Neural progenitor cell (in vitro differentiated cells): ENCODE data around the gene DHX34. TPM values are rescaled to one million over a fixed set of nuclear protein-coding genes. Genes with fewer than 3 reads are reported as not detected.
"Not testable (repeated sequence)": the region's sequence is repeated elsewhere in the genome, so short reads cannot be mapped to it uniquely, and the experiment has no call there.

Experiments
- DNase-seq: peaks from one replicate; pipeline ENCODE4 v3.0.0-alpha.2; 2016; ENCODE audit warnings: low spot score
- H2AFZ ChIP-seq: fragments of 200-600 bp; sonication (generic); replicated peaks from 2 replicates; pipeline ENCODE4 v1.6.1; 2016; ENCODE audit warnings: antibody characterized with exemption
- H3F3A ChIP-seq: fragments of 200-600 bp; sonication (generic); 2 replicates; pipeline ENCODE4 v1.6.1; 2016; ENCODE audit warnings: antibody characterized with exemption, low read depth
- H3K27ac ChIP-seq: fragments of 200-600 bp; sonication (generic); 2 replicates; pipeline ENCODE4 v1.5.1; 2016; ENCODE audit warnings: mild to moderate bottlenecking
- H3K27me3 ChIP-seq: fragments of 200-600 bp; sonication (generic); 2 replicates; pipeline ENCODE4 v1.6.1; 2016; ENCODE audit warnings: mild to moderate bottlenecking, moderate library complexity
- H3K36me3 ChIP-seq: fragments of 200-600 bp; sonication (generic); 2 replicates; pipeline ENCODE4 v1.5.1; 2016
- H3K4me1 ChIP-seq: fragments of 200-600 bp; sonication (generic); 2 replicates; pipeline ENCODE4 v1.6.1; 2016; ENCODE audit warnings: mixed run types
- H3K4me2 ChIP-seq: fragments of 200-600 bp; sonication (generic); 2 replicates; pipeline ENCODE4 v1.6.1; 2016
- H3K4me3 ChIP-seq: fragments of 200-600 bp; sonication (generic); 2 replicates; pipeline ENCODE4 v1.5.1; 2016
- H3K79me2 ChIP-seq: fragments of 200-600 bp; sonication (generic); 2 replicates; pipeline ENCODE4 v1.6.1; 2016; ENCODE audit warnings: low read depth
- H3K9ac ChIP-seq: fragments of 200-600 bp; sonication (generic); 2 replicates; pipeline ENCODE4 v1.6.1; 2016
- H3K9me3 ChIP-seq: fragments of 200-600 bp; sonication (generic); 2 replicates; pipeline ENCODE4 v1.5.1; 2016; ENCODE audit warnings: low read depth
- H4K20me1 ChIP-seq: fragments of 200-600 bp; sonication (generic); 2 replicates; pipeline ENCODE4 v1.6.1; 2016; ENCODE audit warnings: low read depth
- H3K27ac Mint-ChIP-seq: 3 replicates; pipeline ENCODE4 v1.8.0; 2021; ENCODE audit warnings: mixed read lengths
- H3K27me3 Mint-ChIP-seq: 2 replicates; pipeline ENCODE4 v1.8.0; 2022; ENCODE audit warnings: low read depth, mild to moderate bottlenecking, inconsistent platforms, moderate library complexity, mixed read lengths; ENCODE audit not compliant: insufficient read depth
- H3K36me3 Mint-ChIP-seq: 3 replicates; pipeline ENCODE4 v1.8.0; 2021; ENCODE audit warnings: mixed read lengths
- H3K4me1 Mint-ChIP-seq: 3 replicates; pipeline ENCODE4 v1.8.0; 2021; ENCODE audit warnings: mixed read lengths
- H3K4me3 Mint-ChIP-seq: 3 replicates; pipeline ENCODE4 v1.8.0; 2021; ENCODE audit warnings: mild to moderate bottlenecking, moderate library complexity, mixed read lengths
- H3K9me3 Mint-ChIP-seq: 3 replicates; pipeline ENCODE4 v1.8.0; 2020; ENCODE audit warnings: mixed read lengths
- EZH2 ChIP-seq: fragments of 200-600 bp; sonication (generic); IDR thresholded peaks from 2 replicates; pipeline ENCODE4 v1.6.1; 2017; ENCODE audit warnings: antibody characterized with exemption, mild to moderate bottlenecking, moderate library complexity
- EZH2phosphoT487 ChIP-seq: fragments of 200-600 bp; sonication (generic); IDR thresholded peaks from 2 replicates; pipeline ENCODE4 v1.6.1; 2017; ENCODE audit warnings: antibody characterized with exemption
- total RNA-seq: library from RNA; depleted of rRNA; stranded (reverse); fragments of >200 nt; gene quantifications from 2 replicates; pipeline ENCODE4 v1.2.3, GENCODE V29; 2015; ENCODE audit warnings: low replicate concordance
- TF ChIP-seq, protein P1 (sequence below): fragments of 200-600 bp; sonication (generic); IDR thresholded peaks from 2 replicates; pipeline ENCODE4 v1.5.1; 2017; ENCODE audit warnings: antibody characterized with exemption, mild to moderate bottlenecking

Gene DHX34
- total RNA-seq, 1 donor from 2014 or later, result 12.3 TPM

DNA sequence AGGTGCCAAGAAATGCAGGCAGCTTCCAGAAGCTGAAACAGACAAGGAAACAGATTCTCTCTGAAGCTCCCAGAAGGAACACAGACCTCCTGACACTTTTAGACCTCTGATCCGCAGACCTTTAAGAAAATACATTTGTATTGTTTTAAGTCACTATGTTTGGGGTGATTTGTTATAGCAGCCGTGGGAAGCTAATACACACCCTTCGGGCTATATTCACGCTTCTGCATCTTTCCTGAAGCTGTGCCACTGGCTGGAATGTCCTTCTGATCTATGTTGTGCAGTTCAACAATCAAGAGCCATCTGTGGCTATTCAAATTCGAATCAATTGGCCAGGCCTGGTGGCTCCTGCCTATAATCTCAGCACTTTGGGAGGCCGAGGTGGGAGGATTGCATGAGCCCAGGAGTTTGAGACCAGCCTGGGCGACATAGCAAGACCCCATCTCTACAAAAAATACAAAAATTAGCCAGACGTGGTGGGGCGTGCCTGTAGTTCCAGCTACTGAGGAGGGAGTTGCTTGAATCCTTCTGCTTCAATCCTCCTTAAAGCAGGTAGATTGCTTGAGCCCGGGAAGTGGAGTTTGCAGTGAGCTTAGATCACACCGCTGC lies 5.8 kb upstream of the DHX34 start:
- TF ChIP-seq EZH2phosphoT487 (no peak), EZH2 (no peak)
- TF ChIP-seq, protein P1, sequence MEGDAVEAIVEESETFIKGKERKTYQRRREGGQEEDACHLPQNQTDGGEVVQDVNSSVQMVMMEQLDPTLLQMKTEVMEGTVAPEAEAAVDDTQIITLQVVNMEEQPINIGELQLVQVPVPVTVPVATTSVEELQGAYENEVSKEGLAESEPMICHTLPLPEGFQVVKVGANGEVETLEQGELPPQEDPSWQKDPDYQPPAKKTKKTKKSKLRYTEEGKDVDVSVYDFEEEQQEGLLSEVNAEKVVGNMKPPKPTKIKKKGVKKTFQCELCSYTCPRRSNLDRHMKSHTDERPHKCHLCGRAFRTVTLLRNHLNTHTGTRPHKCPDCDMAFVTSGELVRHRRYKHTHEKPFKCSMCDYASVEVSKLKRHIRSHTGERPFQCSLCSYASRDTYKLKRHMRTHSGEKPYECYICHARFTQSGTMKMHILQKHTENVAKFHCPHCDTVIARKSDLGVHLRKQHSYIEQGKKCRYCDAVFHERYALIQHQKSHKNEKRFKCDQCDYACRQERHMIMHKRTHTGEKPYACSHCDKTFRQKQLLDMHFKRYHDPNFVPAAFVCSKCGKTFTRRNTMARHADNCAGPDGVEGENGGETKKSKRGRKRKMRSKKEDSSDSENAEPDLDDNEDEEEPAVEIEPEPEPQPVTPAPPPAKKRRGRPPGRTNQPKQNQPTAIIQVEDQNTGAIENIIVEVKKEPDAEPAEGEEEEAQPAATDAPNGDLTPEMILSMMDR, result no peak
- H3K4me3 Mint-ChIP-seq, result no peak overlapping the region
- Histone ChIP-seq H3K27ac (no peak overlapping the region), H2AFZ (no peak overlapping the region), H3K79me2 (no peaks in the 10 kb centered on the region), H3K4me3 (no peak overlapping the region), H3K4me2 (no peak overlapping the region), H4K20me1 (no peaks in the 10 kb centered on the region), H3K27me3 (peaks cover 3% of the 10 kb centered on the region), H3K9me3 (no peaks in the 10 kb centered on the region), H3K9ac (no peak overlapping the region), H3K4me1 (no peaks in the 10 kb centered on the region), H3K36me3 (no peaks in the 10 kb centered on the region), H3F3A (peaks cover 5% of the 10 kb centered on the region)
- no peaks in the 10 kb centered on the region for H3K4me1 Mint-ChIP-seq
- no peaks in the 10 kb centered on the region for H3K36me3 Mint-ChIP-seq
- DNase-seq, result no peak
- no peak overlapping the region for H3K27ac Mint-ChIP-seq
- H3K9me3 Mint-ChIP-seq, result peaks cover 2% of the 10 kb centered on the region
- peaks cover 5% of the 10 kb centered on the region for H3K27me3 Mint-ChIP-seq

DNA sequence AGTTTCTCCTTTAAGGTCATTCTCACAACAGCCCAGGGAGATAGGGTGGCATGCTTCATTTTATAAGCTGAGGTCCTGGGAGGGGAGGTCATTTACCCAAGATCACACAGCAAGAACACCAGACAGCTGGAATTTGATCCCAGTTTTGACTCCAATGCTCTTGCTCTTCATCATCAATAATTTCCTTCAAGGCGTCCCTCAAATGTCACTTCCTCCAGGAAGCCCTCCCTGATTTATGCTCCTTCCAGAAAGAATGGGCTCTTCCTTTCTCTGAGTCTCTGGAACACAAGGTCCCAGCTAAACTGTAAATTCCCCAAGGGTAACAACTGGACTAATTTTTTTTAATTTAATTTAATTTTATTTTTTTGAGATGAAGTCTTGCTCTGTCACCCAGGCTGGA lies 4.7 kb upstream of the DHX34 start:
- H3K27ac ChIP-seq, result no peak overlapping the region
- TF ChIP-seq, protein P1, result no peak
- TF ChIP-seq EZH2phosphoT487, result no peak
- TF ChIP-seq EZH2, result no peak

DNA sequence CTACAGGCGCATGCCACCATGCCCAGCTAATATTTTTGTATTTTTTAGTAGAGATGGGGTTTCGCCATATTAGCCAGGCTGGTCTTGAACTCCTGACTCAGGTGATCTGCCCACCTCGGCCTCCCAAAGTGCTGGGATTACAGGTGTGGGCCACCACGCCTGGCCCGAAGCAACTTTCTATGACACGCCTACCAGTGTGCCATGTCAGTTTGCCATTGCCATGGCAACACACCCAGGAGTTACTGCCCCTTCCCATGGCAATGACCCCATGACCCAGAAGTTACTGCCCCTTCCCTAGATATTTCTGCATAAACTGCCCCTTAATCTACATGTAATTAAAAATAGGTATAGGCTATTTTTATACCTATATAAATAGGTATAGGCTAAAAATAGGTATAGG lies 3.1 kb upstream of the DHX34 start:
- not testable (repeated sequence) for H3K36me3 ChIP-seq, H3K9ac ChIP-seq, H3F3A ChIP-seq, H3K4me2 ChIP-seq, H3K9me3 Mint-ChIP-seq, H3K27ac ChIP-seq, H4K20me1 ChIP-seq, H3K4me3 ChIP-seq, H3K27ac Mint-ChIP-seq, H3K9me3 ChIP-seq, H3K36me3 Mint-ChIP-seq, H3K27me3 Mint-ChIP-seq, H2AFZ ChIP-seq, H3K4me3 Mint-ChIP-seq, H3K27me3 ChIP-seq, DNase-seq
- peaks cover 20% of the 10 kb centered on the region for H3K4me1 Mint-ChIP-seq
- H3K4me1 ChIP-seq, result peaks cover 11% of the 10 kb centered on the region
- peaks cover 18% of the 10 kb centered on the region for H3K79me2 ChIP-seq

More for the DNA sequence above, 4.7 kb upstream of the DHX34 start:
- no peak overlapping the region for H3K4me3 ChIP-seq
- peaks cover 9% of the 10 kb centered on the region for H3K27me3 Mint-ChIP-seq
- H3K27me3 ChIP-seq, result peaks cover 7% of the 10 kb centered on the region
- H2AFZ ChIP-seq, result no peak overlapping the region
- H4K20me1 ChIP-seq, result no peaks in the 10 kb centered on the region
- no peak for DNase-seq
- no peak overlapping the region for H3K27ac Mint-ChIP-seq
- no peak overlapping the region for H3K4me3 Mint-ChIP-seq
- H3K9me3 Mint-ChIP-seq, result peaks cover 2% of the 10 kb centered on the region
- H3K4me2 ChIP-seq, result no peak overlapping the region
- H3K36me3 Mint-ChIP-seq, result no peaks in the 10 kb centered on the region
- no peak overlapping the region for H3K9ac ChIP-seq
- peaks cover 9% of the 10 kb centered on the region for H3F3A ChIP-seq
- H3K36me3 ChIP-seq, result no peaks in the 10 kb centered on the region
- no peaks in the 10 kb centered on the region for H3K9me3 ChIP-seq
- peaks cover 2% of the 10 kb centered on the region for H3K79me2 ChIP-seq
- peaks cover 8% of the 10 kb centered on the region for H3K4me1 Mint-ChIP-seq
- H3K4me1 ChIP-seq, result no peaks in the 10 kb centered on the region

DNA sequence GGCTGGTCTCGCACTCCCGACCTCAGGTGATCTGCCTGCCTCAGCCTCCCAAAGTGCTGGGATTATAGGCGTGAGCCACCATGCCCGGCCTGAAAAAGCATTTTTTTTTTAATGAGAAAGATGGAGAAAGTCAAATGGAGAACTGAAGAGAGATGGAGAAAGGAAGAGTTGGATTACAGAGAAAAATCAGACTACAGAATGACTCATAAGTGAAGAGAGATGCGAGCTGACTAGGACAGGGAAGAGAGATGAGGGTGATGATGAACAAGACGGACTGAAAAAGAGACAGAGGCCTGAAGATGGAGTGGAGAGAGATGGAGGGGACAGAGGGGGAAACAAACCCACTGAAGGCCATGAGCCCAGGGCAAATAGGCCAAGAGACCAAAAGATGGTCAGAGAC lies 1.5 kb downstream of the DHX34 start:
- no peak for DNase-seq
- Histone ChIP-seq H3K36me3 (no peaks in the 10 kb centered on the region), H4K20me1 (peaks cover 5% of the 10 kb centered on the region), H3K79me2 (peaks cover 35% of the 10 kb centered on the region), H2AFZ (no peak overlapping the region), H3K4me2 (peak overlapping the region; percentile 97), H3K9me3 (no peaks in the 10 kb centered on the region), H3K27ac (no peak overlapping the region), H3K9ac (no peak overlapping the region), H3F3A (peaks cover 9% of the 10 kb centered on the region), H3K4me3 (no peak overlapping the region), H3K27me3 (peaks cover 7% of the 10 kb centered on the region), H3K4me1 (peaks cover 11% of the 10 kb centered on the region)
- TF ChIP-seq EZH2 (no peak), EZH2phosphoT487 (no peak)
- TF ChIP-seq, protein P1, result no peak
- no peak overlapping the region for H3K27ac Mint-ChIP-seq
- H3K36me3 Mint-ChIP-seq, result peaks cover 14% of the 10 kb centered on the region
- peak overlapping the region; percentile 23 for H3K4me3 Mint-ChIP-seq
- H3K9me3 Mint-ChIP-seq, result no peaks in the 10 kb centered on the region
- peaks cover 8% of the 10 kb centered on the region for H3K27me3 Mint-ChIP-seq
- peaks cover 25% of the 10 kb centered on the region for H3K4me1 Mint-ChIP-seq
